HG03439 (cell line): Measurements from ENCODE around the gene SMIM11.

Experiments used
- ATAC-seq: cut with Tn5 transposase; IDR thresholded peaks from one replicate; pipeline ENCODE4 v1.9.1; 2021; ENCODE audit warnings: mild to moderate bottlenecking, moderate library complexity; ENCODE audit not compliant: unreplicated experiment

Gene SMIM11

GRCh38 chr21:34374940-34375618 is at the start of gene SMIM11:
Gene SMIM11 (plus strand): TSS chr21:34375507. CDS start chr21:34379505, 3,998 bp downstream.
- ATAC-seq, result peak; percentile 95

- ATAC-seq, result no peak
These were observed 45.3 kb upstream of the SMIM11 start for GRCh38 chr21:34330055-34330454.

GRCh38 chr21:34331726-34332125 is 43.6 kb upstream of the SMIM11 start:
- ATAC-seq, result no peak

GRCh38 chr21:34332347-34332746 is 43.0 kb upstream of the SMIM11 start:
- ATAC-seq, result no peak

GRCh38 chr21:34333121-34333739 is 42.1 kb upstream of the SMIM11 start:
- no peak for ATAC-seq

- no peak for ATAC-seq
These were observed 40.0 kb upstream of the SMIM11 start for GRCh38 chr21:34335316-34335715.

- ATAC-seq, result no peak
These were observed 39.1 kb upstream of the SMIM11 start for GRCh38 chr21:34336245-34336644.

- no peak for ATAC-seq
These were observed 38.4 kb upstream of the SMIM11 start for GRCh38 chr21:34336756-34337391.

GRCh38 chr21:34337741-34338140 is 37.6 kb upstream of the SMIM11 start:
- no peak for ATAC-seq

- no peak for ATAC-seq
These were observed 37.1 kb upstream of the SMIM11 start for GRCh38 chr21:34338226-34338625.

- ATAC-seq, result no peak
These were observed 35.2 kb upstream of the SMIM11 start for GRCh38 chr21:34340061-34340460.

GRCh38 chr21:34342476-34342875 is 32.8 kb upstream of the SMIM11 start:
- ATAC-seq, result no peak

- no peak for ATAC-seq
These were observed 32.0 kb upstream of the SMIM11 start for GRCh38 chr21:34343347-34343746.

GRCh38 chr21:34343838-34344381 is 31.4 kb upstream of the SMIM11 start:
- ATAC-seq, result no peak

GRCh38 chr21:34344584-34344983 is 30.7 kb upstream of the SMIM11 start:
- ATAC-seq, result no peak

GRCh38 chr21:34345091-34345871 is 30.0 kb upstream of the SMIM11 start:
- ATAC-seq, result no peak

GRCh38 chr21:34345892-34346291 is 29.4 kb upstream of the SMIM11 start:
- ATAC-seq, result no peak

- no peak for ATAC-seq
These were observed 26.3 kb upstream of the SMIM11 start for GRCh38 chr21:34348890-34349519.

GRCh38 chr21:34351786-34352241 is 23.5 kb upstream of the SMIM11 start:
- ATAC-seq, result no peak

GRCh38 chr21:34352556-34352955 is 22.8 kb upstream of the SMIM11 start:
- no peak for ATAC-seq

- no peak for ATAC-seq
These were observed 22.1 kb upstream of the SMIM11 start for GRCh38 chr21:34353182-34353581.
